HG02884 (cell line): ENCODE measurements around the gene GPX7.

ENCODE experiments used
- ATAC-seq: cut with Tn5 transposase; IDR thresholded peaks from one replicate; pipeline ENCODE4 v1.9.1; 2021; ENCODE audit warnings: mild to moderate bottlenecking, moderate library complexity; ENCODE audit not compliant: unreplicated experiment

GPX7 gene

GRCh38 chr1:52585474-52585873 lies 16.7 kb upstream of the GPX7 start:
- no peak for ATAC-seq

GRCh38 chr1:52588027-52588426 lies 14.1 kb upstream of the GPX7 start:
- ATAC-seq = no peak

GRCh38 chr1:52588535-52588934 lies 13.6 kb upstream of the GPX7 start:
- ATAC-seq = no peak

GRCh38 chr1:52590266-52590665 lies 11.9 kb upstream of the GPX7 start:
- ATAC-seq = no peak

GRCh38 chr1:52592637-52593323 lies 9.4 kb upstream of the GPX7 start:
- no peak for ATAC-seq

GRCh38 chr1:52593495-52593894 lies 8.7 kb upstream of the GPX7 start:
- no peak for ATAC-seq

GRCh38 chr1:52595061-52595460 lies 7.1 kb upstream of the GPX7 start:
- ATAC-seq = no peak

- ATAC-seq = no peak
Measured at GRCh38 chr1:52597912-52598311, 4.3 kb upstream of the GPX7 start.

GRCh38 chr1:52598729-52599128 lies 3.4 kb upstream of the GPX7 start:
- ATAC-seq = no peak

- ATAC-seq = no peak
Measured at GRCh38 chr1:52599236-52599635, 2.9 kb upstream of the GPX7 start.

- ATAC-seq = no peak
Measured at GRCh38 chr1:52600533-52601179, 1.5 kb upstream of the GPX7 start.

GRCh38 chr1:52601519-52601918 lies 652 bp upstream of the GPX7 start:
- no peak for ATAC-seq

GRCh38 chr1:52602856-52603600 lies 857 bp downstream of the GPX7 start:
- no peak for ATAC-seq

- no peak for ATAC-seq
Measured at GRCh38 chr1:52603630-52604029, 1.5 kb downstream of the GPX7 start.

- ATAC-seq = no peak
Measured at GRCh38 chr1:52604063-52604770, 2.0 kb downstream of the GPX7 start.

GRCh38 chr1:52613636-52614373 lies 11.6 kb downstream of the GPX7 start:
- no peak for ATAC-seq

GRCh38 chr1:52614671-52615070 lies 12.5 kb downstream of the GPX7 start:
- no peak for ATAC-seq

GRCh38 chr1:52615489-52616042 lies 13.4 kb downstream of the GPX7 start:
- no peak for ATAC-seq

GRCh38 chr1:52621950-52622349 lies 19.8 kb downstream of the GPX7 start:
- no peak for ATAC-seq

- no peak for ATAC-seq
Measured at GRCh38 chr1:52623812-52624211, 21.6 kb downstream of the GPX7 start.
